ENCODE results near the gene KRTAP6-2.

- TF ChIP-seq, protein P1, sequence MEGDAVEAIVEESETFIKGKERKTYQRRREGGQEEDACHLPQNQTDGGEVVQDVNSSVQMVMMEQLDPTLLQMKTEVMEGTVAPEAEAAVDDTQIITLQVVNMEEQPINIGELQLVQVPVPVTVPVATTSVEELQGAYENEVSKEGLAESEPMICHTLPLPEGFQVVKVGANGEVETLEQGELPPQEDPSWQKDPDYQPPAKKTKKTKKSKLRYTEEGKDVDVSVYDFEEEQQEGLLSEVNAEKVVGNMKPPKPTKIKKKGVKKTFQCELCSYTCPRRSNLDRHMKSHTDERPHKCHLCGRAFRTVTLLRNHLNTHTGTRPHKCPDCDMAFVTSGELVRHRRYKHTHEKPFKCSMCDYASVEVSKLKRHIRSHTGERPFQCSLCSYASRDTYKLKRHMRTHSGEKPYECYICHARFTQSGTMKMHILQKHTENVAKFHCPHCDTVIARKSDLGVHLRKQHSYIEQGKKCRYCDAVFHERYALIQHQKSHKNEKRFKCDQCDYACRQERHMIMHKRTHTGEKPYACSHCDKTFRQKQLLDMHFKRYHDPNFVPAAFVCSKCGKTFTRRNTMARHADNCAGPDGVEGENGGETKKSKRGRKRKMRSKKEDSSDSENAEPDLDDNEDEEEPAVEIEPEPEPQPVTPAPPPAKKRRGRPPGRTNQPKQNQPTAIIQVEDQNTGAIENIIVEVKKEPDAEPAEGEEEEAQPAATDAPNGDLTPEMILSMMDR (conservative IDR thresholded peaks at IDR 0.05; ENCODE audit: low read length) = no peak
- no peak for TF ChIP-seq EZH2phosphoT487 (IDR thresholded peaks at IDR 0.05; ENCODE audit: borderline replicate concordance, low read depth, low read length)
Measured at GRCh38 chr21:30620080-30620479, 21.4 kb upstream of the KRTAP6-2 start.
